PC-3 (cell line): ENCODE results near the gene IGFBP7.

Source experiments
- CTCF ChIP-seq: fragments of 300-600 bp; sonication (generic); conservative IDR thresholded peaks from 2 replicates; pipeline ENCODE4 v1.5.1; 2017; ENCODE audit warnings: antibody characterized with exemption, low read depth, mild to moderate bottlenecking, low read length
- EZH2 ChIP-seq: fragments of 300-600 bp; sonication (generic); IDR thresholded peaks from one replicate; pipeline ENCODE4 v1.6.1; 2017; ENCODE audit warnings: antibody characterized with exemption, mild to moderate bottlenecking, low read length; ENCODE audit not compliant: unreplicated experiment

GRCh38 chr4:57085278-57085677, 24.9 kb downstream of the IGFBP7 start:
- TF ChIP-seq EZH2 (no peak), CTCF (no peak)
